ENCODE data around the gene SRSF3.
"Not testable (repeated sequence)": the region's sequence is repeated elsewhere in the genome, so short reads cannot be mapped to it uniquely, and the experiment has no call there.

The SRSF3 gene

DNA sequence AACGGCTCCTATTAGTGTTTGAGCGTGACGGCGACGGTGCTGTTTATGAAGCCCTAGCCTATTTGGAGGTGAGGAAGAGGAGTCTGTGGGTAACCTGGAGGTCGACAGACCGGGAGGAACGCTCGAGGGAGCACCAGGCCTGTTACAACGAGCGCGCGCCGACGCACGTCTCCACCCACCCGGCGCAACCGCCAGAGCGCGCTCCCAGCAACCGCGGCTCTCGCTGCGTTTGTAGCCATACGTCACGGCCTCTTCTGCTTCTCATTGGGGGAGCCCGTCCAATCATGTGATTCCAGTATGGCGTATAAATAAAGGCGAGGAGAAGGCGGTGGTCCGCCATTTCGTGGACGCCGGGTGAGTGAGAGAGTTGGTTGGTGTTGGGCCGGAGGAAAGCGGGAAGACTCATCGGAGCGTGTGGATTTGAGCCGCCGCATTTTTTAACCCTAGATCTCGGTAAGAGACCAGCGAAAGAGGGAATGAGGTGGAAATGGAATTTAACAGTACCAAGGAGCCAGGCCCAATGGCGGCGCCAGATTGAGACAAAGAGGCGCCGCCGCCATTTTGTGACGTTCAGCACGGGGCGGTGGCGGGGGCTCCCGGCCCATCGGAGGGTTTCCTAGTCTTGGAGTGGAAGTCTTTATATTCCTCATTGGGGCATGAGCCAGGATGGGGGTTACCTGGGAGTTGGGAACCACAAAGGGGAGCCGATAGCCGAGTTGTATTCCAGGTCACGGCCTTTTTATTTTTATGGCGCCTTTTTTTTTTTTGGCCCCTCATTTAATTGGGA lies at the start of gene SRSF3:
TSS of gene SRSF3 (plus strand) at position 334 of the 787 bp plus-strand sequence. CDS start 2,401 bp downstream, outside the sequence.
- ATAC-seq, result peak; percentile 94

DNA sequence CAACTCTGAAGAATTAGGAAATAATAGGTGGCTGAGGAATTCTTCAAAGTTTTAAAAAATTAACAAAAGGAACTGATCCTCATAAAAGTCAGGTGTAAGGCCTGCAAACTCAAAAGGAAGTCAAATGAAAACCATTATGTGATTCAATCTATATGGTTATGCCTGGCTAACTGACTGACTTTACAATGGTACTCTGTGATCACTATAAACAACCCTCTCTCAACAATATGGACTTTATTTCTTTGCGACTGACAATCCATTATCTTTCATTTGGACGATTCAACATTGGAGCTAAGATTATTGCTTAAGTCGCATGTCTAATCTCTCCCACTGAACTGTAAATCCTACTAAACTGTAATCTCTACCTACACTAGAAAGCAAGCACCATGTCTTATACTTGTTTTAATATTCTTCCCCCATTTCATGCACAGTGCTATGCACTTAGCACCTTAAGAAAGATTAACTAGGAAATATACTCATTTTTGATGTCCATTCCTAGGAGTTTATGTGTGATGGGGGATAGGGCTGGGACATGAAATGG lies 48.3 kb upstream of the SRSF3 start:
- no peak for ATAC-seq

DNA sequence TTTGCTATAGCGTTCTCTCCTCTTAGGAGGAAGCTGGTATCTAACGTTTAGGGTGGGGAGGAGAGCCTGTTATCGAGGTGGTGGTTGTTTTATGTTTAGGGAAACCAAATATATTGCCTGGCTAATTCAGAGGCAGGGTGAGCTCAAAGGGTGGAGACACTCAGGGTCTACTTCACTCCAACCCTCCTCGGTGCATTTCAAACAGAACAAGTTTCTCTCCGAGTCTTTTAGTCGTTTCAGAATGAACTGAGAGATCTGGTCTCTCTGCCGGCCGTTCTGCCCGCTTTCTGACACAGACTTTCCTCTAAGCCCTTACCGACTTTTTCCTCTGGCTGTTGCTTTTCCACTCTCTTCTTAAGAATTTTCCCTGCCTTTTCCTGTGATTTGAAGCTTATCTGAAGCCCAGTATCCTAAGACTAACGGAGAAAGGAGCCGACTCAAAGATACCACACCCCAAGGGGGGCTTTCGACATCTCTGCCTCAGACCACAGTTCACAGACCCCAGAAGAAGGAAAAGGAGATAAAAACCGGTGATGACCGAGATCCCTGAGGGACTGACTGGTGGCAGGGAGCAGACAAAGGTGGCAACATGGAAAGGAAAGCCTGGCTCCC lies 47.7 kb upstream of the SRSF3 start:
- ATAC-seq, result peak; percentile 7 to 8

DNA sequence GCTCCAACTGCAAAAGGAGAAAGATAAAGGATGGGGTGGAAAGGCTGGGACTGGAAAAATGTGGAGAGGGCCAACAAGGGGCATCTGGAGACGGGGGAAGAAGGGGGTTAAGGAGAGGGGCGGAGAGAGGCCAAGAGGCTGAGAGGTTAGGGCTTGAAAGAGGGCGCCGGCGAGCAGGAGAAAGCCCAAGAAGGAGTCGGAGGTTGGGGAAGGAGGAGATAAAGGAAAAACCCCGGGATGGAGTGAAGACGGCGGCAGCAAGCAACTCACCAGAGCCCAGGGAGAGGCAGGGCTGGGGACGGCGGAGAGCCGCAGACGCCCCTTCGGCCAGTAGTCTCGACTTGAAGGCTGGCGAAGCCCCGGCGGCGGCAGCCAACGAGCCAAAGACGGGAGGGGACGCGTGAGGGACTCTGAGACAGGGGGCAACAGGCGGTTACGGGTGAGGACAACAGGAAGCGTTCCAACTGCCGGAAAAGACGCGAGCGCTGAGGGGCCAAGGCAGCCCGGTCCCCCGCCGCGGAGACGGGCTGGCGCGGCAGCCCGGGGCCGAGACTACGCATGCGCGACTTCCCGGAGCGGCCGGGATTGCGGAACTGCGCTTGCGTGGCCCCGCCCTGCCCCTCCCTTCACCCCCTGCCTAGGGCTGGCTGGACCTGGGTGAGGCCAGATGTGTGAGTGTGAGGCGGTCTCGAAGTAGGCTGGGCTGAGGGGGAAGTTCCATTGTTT lies 47.1 kb upstream of the SRSF3 start, which contains the start of gene STK38:
TSS of gene STK38 (minus strand) at position 560 of the 726 bp plus-strand sequence. CDS start 7,277 bp downstream, outside the sequence.
- ATAC-seq, result peak; percentile 87 to 90

DNA sequence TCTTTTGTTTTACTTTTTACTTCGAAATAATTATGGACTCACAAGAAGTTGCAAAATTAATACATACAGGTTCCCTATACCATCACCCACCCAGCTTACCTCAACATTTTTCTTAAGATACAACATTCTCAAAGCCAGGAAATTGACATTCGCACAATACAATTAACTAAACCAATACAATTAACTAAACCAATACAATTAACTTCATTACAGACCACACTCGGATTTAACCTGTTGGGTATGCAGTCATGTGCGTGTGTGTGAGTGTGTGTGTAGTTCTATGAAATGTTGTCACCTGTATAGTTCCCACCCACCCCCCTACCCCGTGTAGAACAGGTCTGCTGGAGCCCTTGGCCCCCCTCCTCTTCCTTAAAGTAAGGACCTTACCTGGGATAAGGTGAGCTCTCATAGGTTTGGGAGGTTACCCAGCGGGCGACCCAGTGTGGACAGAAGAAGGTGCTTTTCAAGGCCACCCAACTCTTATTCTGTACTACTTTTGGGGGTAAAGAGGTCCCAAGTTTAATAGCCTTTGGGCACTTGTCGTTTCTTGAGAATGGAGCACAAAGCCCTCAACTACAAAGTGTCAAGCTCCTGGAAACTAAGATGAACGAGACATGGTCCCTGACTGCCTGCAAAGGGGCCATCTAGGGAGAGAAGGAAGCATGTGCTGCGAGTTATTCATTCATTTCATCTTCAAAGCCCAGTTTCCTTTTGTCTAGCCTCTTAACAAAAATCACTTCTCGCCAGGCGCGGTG lies 46.3 kb upstream of the SRSF3 start:
- no peak for ATAC-seq

DNA sequence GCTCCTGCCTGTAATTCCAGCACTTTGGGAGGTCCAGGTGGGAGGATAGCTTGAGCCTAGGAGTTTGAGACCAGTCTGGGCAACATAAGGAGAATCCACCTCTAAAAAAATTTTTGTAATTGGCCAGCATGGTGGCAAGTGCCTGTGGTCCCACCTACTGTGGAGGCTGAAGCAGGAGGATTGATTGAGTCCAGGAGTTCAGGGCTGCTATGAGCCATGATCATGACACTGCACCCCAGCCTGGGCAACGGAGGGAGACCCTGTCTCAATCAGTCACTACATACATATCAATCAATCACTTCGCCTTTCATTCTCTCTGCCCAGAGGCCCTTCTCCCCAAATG lies 45.8 kb upstream of the SRSF3 start:
- ATAC-seq, result no peak

DNA sequence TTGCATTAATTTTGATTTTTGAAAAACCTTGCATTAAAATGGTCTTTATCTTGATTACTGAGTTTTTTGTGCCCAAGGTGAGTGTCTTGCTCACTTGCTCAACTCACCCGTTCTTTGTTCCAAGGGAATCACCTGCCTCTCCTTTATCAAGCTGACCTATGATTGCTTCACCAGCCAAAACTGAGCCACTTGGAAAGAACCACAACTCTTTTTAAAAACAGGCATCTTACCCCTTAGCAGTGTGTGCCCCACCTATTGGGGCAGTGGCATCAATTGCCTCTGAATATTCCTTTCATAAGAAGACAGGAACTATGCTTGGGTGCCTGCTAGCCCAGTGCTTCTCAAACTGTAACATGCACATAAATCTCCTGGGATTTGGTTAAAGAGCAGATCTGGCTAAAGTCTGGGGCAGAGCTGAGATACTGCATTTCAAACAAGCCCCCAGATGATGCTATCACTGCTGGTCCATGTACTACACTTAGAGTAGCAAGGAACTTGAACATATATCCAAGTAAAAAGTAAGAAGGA lies 43.6 kb upstream of the SRSF3 start:
- no peak for ATAC-seq

DNA sequence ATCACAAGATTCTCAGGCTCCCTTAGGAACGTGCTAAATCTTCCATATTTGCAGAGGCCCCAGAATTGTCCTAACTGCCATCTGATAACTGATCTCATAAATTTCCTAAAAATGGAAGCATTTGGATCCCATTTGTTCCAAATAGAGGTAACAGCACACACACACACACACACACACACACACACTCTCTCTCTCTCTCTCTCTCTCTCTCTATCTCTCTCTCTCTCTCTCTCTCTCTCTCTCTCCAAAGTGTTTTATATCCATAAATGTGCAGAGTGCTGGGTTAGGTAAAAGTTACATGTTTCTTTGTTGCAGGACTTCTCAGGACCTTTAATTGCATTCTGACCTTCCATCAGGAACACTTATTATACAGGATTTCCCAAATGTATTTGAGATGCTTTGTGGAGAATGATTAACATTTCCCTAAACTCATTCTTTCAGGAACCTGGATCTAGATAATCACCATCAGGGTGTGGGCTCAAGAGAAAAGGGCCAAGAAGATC lies 38.4 kb upstream of the SRSF3 start:
- no peak for ATAC-seq

DNA sequence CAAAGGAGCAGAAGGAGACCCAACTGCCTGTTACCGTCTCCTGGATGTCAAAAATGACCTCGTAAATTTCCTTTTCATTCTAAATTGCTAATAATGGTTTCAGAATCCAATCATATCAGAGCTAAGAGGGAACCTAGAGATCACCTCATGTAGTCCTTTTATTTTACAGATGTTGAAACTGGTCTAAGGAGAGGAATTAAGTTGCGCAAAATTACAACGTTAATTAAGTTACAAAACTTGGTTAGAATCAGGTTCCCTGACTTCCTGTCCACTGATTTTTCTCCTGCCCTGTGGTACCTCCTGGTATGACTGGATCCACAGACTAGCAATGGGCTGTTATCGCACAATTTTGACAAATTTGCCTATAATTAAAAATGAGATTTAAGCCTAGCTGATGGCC lies 37.9 kb upstream of the SRSF3 start:
- ATAC-seq, result no peak

DNA sequence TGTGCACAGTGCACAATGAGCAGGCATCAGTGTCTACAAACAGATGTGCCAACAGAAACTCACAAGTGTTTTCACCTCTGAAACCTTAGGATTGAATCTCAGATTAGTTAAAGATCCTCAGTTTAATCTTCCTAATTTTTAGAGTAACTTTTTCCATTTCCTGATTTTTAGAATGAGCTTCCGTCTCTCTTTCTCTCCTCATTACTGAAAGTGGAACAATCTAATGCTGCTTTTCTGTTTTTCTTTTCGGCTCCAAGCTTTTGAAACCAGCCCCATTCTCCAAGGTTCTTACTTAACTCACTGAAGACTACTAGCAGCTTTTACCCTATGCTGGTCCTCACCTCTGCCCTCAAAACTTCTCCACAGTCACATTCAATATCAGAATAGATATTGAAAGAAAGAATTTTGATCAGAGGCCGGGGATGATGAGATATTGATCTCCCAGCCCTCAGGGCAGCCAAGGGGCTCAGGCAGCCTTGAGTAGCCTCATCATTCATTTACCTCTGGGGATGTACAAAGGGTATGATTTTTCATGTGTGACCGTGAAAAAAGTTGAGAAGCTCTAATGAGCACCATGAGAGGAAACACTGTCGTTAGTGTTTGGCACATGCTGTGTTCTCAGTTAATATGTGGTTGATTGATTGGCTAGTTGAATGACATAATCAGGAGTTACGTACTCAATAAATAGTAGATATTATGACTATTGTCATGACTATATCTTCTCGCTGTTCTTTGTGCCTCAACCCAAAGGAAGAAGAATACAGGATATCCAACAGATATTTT lies 35.0 kb upstream of the SRSF3 start:
- no peak for ATAC-seq

DNA sequence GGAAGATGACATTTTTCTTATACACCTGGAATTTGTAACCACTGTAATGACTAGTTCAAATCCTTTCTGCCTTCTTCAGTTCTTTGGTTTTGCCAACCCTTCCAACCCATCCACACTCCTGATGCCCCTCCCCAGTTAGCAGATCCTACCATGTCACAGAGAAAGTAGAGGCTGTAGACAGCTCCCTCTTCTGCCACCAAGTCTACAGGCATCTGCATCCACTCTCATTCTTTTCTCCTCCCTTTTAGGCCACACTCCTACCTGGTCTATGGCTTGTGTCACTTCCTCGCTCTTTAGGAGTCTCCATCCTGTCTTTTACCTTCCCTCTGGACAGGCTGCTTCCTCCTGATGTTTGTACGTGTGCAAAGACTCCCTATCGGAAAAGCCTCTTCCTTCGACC lies 33.3 kb upstream of the SRSF3 start:
- ATAC-seq, result no peak

DNA sequence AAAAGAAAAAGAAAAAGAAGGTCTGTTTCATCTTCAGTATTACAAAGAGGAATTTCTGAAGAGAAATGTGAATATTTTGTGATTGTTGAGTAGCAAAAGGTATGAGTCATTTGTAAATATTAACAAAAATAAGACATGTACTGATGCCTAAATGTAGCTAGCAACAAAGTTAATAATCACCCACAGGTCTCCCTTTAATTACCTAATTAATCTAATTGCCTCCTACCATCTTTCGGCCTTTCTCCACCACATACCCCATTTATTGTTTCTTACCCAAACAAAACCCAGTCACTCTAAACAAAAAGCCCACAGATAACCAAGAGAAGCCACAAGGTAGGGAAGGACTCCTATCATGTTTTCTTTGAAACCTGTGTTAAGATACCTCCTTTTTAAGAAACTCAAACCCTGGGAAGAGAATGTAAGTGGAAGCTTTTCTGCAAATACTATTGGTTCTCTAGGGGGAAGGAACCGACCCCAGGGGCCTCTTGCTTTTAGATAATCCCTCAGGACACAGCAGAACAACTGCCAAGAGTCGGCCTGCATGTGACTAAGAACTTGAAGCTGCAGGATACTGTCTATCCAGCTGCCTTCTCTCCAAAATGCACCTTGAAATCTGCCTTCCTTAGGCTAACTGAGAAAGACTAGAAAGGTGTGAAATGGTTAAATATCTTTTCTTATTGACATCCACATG lies 30.8 kb upstream of the SRSF3 start:
- no peak for ATAC-seq

DNA sequence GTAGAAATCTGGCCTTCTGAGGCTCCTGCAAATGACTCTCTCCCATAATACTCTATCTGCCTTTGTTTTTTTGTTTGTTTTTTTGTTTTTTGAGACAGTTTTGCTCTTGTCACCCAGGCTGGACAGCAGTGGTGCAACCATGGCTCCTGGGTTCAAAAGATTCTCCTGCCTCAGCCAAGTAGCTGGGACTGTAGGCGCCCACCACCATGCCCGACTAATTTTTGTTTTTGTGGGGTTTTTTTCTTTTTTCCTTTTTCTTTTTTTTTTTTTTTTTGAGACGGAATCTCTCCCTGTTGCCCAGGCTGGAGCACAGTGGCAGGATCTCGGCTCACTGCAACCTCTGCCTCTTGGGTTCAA lies 30.3 kb upstream of the SRSF3 start:
- ATAC-seq, result no peak

DNA sequence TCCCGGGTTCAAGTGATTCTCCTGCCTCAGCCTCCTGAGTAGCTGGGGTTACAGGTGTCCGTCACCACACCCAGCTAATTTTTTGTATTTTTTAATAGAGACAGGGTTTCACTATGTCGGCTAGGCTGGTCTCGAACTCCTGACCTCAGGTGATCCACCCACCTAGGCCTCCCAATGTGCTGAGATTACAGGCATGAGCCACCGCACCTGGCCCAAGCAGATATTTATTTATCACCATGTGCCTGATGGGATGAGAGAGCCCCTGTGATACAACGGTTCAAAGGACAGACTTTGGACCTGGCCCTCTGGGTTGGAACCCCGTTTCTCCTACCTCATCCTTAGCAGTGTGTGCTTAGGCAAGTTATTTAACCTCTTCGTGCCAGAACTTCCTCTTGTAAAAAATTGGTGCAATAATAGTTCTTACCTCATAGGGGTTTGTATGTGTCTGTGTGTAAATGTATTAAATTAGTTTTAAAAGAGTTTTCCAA lies 27.7 kb upstream of the SRSF3 start:
- no peak for ATAC-seq

DNA sequence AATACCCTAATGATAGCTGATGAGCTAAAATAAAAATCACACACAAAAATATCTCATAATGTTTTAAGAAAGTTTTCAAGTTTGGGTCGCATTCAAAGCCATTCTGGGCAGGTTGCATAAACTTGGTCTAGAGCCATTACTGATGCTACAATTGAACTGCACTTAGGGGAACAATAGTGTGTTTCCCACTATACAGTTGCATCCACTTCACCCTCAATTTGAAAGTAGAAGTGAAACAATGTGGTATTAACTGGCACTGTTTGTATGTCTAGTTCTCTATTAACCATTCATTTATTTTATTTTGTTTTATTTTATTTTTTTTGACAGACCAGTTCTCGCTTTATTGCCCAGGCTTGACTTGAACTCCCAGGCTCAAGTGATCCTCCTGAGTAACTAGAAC lies 23.9 kb upstream of the SRSF3 start:
- peak in 1 of 2 donors; percentile 59 for ATAC-seq

DNA sequence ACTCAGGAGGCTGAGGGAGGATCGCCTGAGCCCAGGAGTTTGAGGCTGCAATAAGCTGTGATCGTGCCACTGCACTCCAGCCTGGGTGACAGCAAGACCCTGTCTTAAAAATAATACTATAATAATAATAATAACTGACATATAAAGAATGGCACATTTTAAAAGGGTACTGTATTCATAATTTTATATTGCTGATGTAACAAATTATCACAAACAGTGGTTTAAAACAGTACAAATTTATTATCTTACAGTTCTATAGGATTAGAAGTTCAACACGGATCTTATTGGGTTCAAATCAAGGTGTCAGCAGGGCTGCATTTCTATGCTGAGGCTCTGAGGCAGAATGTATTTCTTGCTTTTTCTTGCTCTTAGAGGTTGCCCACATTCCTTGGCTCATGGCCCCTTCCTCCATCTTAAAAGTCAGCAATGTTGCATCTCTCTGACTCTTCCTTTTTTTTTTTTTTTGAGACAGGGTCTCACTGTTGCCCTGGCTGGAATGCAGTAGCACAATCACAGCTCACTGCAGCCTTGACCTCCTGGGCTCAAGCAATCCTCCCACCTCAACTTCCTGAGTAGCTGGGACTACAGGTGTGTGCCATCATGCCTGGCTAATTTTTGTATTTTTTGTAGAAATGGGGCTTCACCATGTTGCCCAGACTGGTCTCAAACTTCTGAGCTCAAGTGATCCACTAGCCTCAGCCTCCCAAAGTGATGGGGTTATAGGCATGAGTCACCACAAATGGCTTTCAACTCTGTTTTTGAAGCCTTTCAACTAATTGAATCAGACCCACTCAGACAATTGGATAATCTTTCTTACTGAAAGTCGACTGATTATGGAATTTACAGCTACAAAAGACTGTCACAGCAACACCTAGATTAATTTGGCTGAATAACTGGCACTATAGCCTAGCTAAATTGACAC lies 22.8 kb upstream of the SRSF3 start:
- no peak for ATAC-seq

DNA sequence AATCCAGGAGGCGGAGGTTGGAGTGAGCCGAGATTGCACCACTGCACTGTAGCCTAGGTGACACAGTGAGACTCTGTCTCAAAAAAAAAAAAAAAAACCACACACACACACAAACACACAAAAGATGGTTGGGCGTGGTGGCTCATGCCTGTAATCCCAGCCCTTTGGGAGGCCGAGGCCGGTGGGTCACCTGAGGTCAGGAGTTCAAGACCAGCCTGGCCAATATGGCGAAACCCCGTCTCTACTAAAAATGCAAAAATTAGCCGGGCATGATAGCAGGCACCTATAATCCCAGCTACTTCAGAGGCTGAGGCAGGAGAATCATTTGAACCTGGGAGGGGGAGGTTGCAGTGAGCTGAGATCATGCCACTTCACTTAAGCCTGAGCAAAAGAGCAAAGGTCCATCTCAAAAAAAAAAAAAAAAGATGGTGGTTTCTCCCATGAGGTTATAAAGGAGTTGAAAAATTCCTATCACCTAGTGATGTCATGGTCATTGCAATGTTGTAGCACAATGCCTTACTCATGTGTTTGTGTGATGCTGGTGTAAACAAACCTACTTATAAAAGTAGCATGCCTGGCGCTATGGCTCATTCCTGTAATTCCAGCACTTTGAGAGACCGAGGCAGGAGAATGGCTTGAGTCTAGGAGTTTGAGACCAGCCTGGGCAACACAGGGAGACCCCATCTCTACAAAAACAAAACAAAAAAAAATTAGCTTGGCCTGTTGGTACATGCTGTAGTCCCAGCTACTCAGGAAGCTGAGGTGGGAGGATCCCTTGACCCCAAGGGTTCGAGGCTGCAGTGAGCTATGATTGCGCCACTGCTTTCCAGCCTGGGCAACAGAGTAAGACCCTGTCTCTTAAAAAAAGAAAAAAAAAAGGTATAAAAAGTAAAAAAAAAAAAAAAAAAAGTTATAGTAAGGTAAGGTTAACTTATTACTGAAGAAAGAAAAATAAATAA lies 21.5 kb upstream of the SRSF3 start:
- not testable (repeated sequence) for ATAC-seq

DNA sequence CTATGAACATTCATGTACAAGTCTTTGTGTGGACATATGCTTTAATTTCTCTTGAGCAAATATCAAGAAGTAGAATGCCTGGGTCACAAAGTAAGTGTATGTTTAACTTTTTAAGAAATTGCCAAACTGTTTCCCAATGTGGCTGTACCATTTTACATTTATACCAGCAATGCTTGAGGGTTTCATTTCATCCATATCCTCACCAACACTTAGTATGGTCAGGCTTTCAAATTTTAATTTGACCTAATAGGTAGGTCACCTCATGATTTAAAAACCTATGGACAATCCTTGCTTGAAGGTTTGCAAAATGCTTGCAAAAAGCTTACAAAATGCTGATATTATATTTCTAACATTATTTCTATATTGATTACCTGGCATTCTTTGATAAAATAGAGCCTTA lies 19.5 kb upstream of the SRSF3 start:
- no peak for ATAC-seq
